Spleen (tissue), 11 donors: ENCODE measurements around the gene ACKR2. TPM values are rescaled to one million over a fixed set of nuclear protein-coding genes. Genes with fewer than 3 reads are reported as not detected.

Experiments used
- DNase-seq: peaks from one replicate; pipeline ENCODE4 v3.0.0-alpha.2; 2020
- H3K27ac ChIP-seq, 8 donors: fragments of 200-600 bp; sonication (generic) in 7 of 8; 1 replicate in 4 of 8; 2 replicates in 4 of 8; pipeline versions ENCODE4 v1.5.0 to v1.8.0; 2016 to 2021; ENCODE audit warnings: inconsistent platforms in 4 of 8, mild to moderate bottlenecking in 4 of 8, moderate library complexity in 1 of 8
- H3K27me3 ChIP-seq, 7 donors: fragments of 200-600 bp; sonication (generic) in 6 of 7; replicated peaks in 1 of 7; 1 replicate in 4 of 7; 2 replicates in 3 of 7; pipeline versions ENCODE4 v1.5.0 to v1.8.0; 2016 to 2021; ENCODE audit warnings: inconsistent platforms in 3 of 7, mild to moderate bottlenecking in 1 of 7
- H3K36me3 ChIP-seq, 6 donors: fragments of 200-600 bp; sonication (generic) in 5 of 6; 1 replicate in 4 of 6; 2 replicates in 2 of 6; pipeline versions ENCODE4 v1.5.0 to v1.8.0; 2016 to 2021; ENCODE audit warnings: inconsistent platforms in 2 of 6
- H3K4me1 ChIP-seq, 6 donors: fragments of 200-600 bp; sonication (generic) in 5 of 6; 1 replicate in 3 of 6; 2 replicates in 3 of 6; pipeline versions ENCODE4 v1.5.0 to v1.8.0; 2016 to 2021; ENCODE audit warnings: inconsistent platforms in 3 of 6
- H3K4me3 ChIP-seq, 8 donors: fragments of 200-600 bp; sonication (generic) in 7 of 8; 1 replicate in 4 of 8; 2 replicates in 4 of 8; pipeline versions ENCODE4 v1.5.0 to v1.8.0; 2016 to 2021; ENCODE audit warnings: inconsistent platforms in 4 of 8, mild to moderate bottlenecking in 4 of 8, moderate library complexity in 2 of 8
- H3K9me3 ChIP-seq, 8 donors: fragments of 200-600 bp; sonication (generic) in 7 of 8; 1 replicate in 4 of 8; 2 replicates in 4 of 8; pipeline versions ENCODE4 v1.5.0 to v1.8.0; 2016 to 2021; ENCODE audit warnings: inconsistent platforms in 4 of 8
- CTCF ChIP-seq, 11 experiments: fragments of 200-600 bp in 7 of 11; fragments of 450-650 bp in 4 of 11; sonication (generic) in 4 of 11; IDR thresholded peaks in 8 of 11; conservative IDR thresholded peaks in 3 of 11; 1 replicate in 7 of 11; 2 replicates in 4 of 11; pipeline versions ENCODE4 v1.4.0 to v1.8.0; 2016 to 2021; ENCODE audit warnings: antibody characterized with exemption in 11 of 11, inconsistent platforms in 4 of 11, mild to moderate bottlenecking in 1 of 11
- POLR2A ChIP-seq, 3 donors: fragments of 450-650 bp; IDR thresholded peaks; one replicate each; pipeline ENCODE4 v1.5.1; 2017; ENCODE audit warnings: antibody characterized with exemption in 3 of 3, mild to moderate bottlenecking in 1 of 3
- POLR2AphosphoS5 ChIP-seq, 3 donors: sonication (generic); formaldehyde crosslinking; IDR thresholded peaks; one replicate each; pipeline ENCODE4 v1.5.1; 2017; ENCODE audit warnings: antibody characterized with exemption in 3 of 3
- WGBS, 5 donors: extraction: QIAGEN DNeasy Blood & Tissue Kit in 3 of 5; methylation state at CpG; one replicate each; pipeline versions ENCODE4 v1.1.5 to v1.1.7; 2013 to 2018; 5-methylcytosine and 5-hydroxymethylcytosine counted together
- intact Hi-C: fragments of 100-400 bp; cut with DNase I; formaldehyde crosslinking; loops from one replicate; pipeline ENCODE4 v1.15.0; 2023; ENCODE audit warnings: low total_unique reads
- polyA plus RNA-seq, 3 donors: library from polyadenylated mRNA; stranded (reverse); fragments of 200-250 nt; gene quantifications; one replicate each; pipeline ENCODE4 v1.2.1, GENCODE V29; 2013
- total RNA-seq, 7 donors: library from RNA; depleted of rRNA in 3 of 7; stranded (reverse); fragments of >200 nt in 3 of 7; fragmentation: NEBNext Ultra II Directional in 4 of 7; extraction: Animal tissue kit (Norgen Biotek cat#: 25700) in 4 of 7; gene quantifications; one replicate each; pipeline versions ENCODE4 v1.1.0 to v1.2.1, GENCODE V29; 2016 to 2021
- donor health status: healthy with polysubstance abuse.
- donor health status: DM: no; HTN: no; CAD: no; lungs with moderate emphysema.
- donor health status: DM: no; HTN: no; CAD: no.
- donor health status: Bipolar disorder and iron deficiency.
- donor health status: healthy.
- donor health status: DM: no; HTN: no; CAD: no.
- donor health status: DM: yes; HTN: yes; CAD: no.

The ACKR2 gene
- total and polyA plus RNA-seq, 10 donors = 0.17 to 4.4 (median 0.94) TPM

- intact Hi-C loops = no loop called here
- Histone ChIP-seq H3K36me3 (no peaks in the 10 kb centered on the region), H3K27ac (peak overlapping the region in 4 of 8 donors; percentile 12 to 59 (median 48)), H3K4me3 (no peak overlapping the region), H3K27me3 (no peaks in the 10 kb centered on the region), H3K4me1 (peaks cover 14 to 54% (median 35%) of the 10 kb centered on the region in 6 donors), H3K9me3 (no peaks in the 10 kb centered on the region)
- 79 to 86% (median 80%) methylated on average over 1 of the region's 1 CpG for WGBS, 5 donors
- TF ChIP-seq POLR2A (IDR thresholded peaks at IDR 0.05) (no peak), POLR2AphosphoS5 (IDR thresholded peaks at IDR 0.05) (no peak), CTCF (IDR thresholded peaks at IDR 0.05 in 8 of 11, conservative IDR thresholded peaks at IDR 0.05 in 3 of 11) (no peak)
- no peak for DNase-seq
Measured at GRCh38 chr3:42844412-42844713, 35.1 kb downstream of the ACKR2 start.

GRCh38 chr3:42844815-42845214 is 35.6 kb downstream of the ACKR2 start:
- no peaks in the 10 kb centered on the region for H3K27me3 ChIP-seq
- H3K36me3 ChIP-seq = no peaks in the 10 kb centered on the region
- no peak for TF ChIP-seq POLR2A (IDR thresholded peaks at IDR 0.05)
- TF ChIP-seq POLR2AphosphoS5 (IDR thresholded peaks at IDR 0.05) = no peak
- TF ChIP-seq CTCF (IDR thresholded peaks at IDR 0.05 in 8 of 11, conservative IDR thresholded peaks at IDR 0.05 in 3 of 11) = no peak
- DNase-seq = no peak
- WGBS, 5 donors = 67 to 89% (median 79%) methylated on average over 4 of the region's 4 CpGs
- no peak overlapping the region for H3K4me3 ChIP-seq
- H3K9me3 ChIP-seq = no peaks in the 10 kb centered on the region
- intact Hi-C loops = no loop called here
- peaks cover 14 to 51% (median 35%) of the 10 kb centered on the region in 6 donors for H3K4me1 ChIP-seq
- H3K27ac ChIP-seq = peak overlapping the region in 2 of 8 donors; percentile 54 to 59

GRCh38 chr3:42846685-42847522 is 37.7 kb downstream of the ACKR2 start:
- Histone ChIP-seq H3K9me3 (no peaks in the 10 kb centered on the region), H3K36me3 (no peaks in the 10 kb centered on the region), H3K4me1 (peaks cover 14 to 51% (median 35%) of the 10 kb centered on the region in 6 donors), H3K27ac (peak overlapping the region in 7 of 8 donors; percentile 17 to 81 (median 59)), H3K4me3 (no peak overlapping the region), H3K27me3 (no peaks in the 10 kb centered on the region)
- TF ChIP-seq POLR2AphosphoS5 (IDR thresholded peaks at IDR 0.05) (peak in 1 of 3 donors; percentile 75), POLR2A (IDR thresholded peaks at IDR 0.05) (no peak), CTCF (IDR thresholded peaks at IDR 0.05 in 8 of 11, conservative IDR thresholded peaks at IDR 0.05 in 3 of 11) (no peak)
- intact Hi-C loops = no loop called here
- WGBS, 5 donors = 31 to 35% (median 34%) methylated on average over 5 of the region's 5 CpGs
- DNase-seq = peak; percentile 85

GRCh38 chr3:42847731-42848130 is 38.5 kb downstream of the ACKR2 start:
- Histone ChIP-seq H3K36me3 (no peaks in the 10 kb centered on the region), H3K4me3 (no peak overlapping the region), H3K9me3 (no peaks in the 10 kb centered on the region), H3K4me1 (peaks cover 14 to 58% (median 39%) of the 10 kb centered on the region in 6 donors), H3K27me3 (no peaks in the 10 kb centered on the region), H3K27ac (peak overlapping the region in 7 of 8 donors; percentile 17 to 81 (median 59))
- intact Hi-C loops = no loop called here
- DNase-seq = no peak
- WGBS, 5 donors = 37 to 49% (median 43%) methylated on average over 4 of the region's 4 CpGs
- no peak for TF ChIP-seq POLR2AphosphoS5 (IDR thresholded peaks at IDR 0.05)
- TF ChIP-seq POLR2A (IDR thresholded peaks at IDR 0.05) = no peak
- no peak for TF ChIP-seq CTCF (IDR thresholded peaks at IDR 0.05 in 8 of 11, conservative IDR thresholded peaks at IDR 0.05 in 3 of 11)
